ENCODE results near the gene SECISBP2.

The SECISBP2 gene

DNA sequence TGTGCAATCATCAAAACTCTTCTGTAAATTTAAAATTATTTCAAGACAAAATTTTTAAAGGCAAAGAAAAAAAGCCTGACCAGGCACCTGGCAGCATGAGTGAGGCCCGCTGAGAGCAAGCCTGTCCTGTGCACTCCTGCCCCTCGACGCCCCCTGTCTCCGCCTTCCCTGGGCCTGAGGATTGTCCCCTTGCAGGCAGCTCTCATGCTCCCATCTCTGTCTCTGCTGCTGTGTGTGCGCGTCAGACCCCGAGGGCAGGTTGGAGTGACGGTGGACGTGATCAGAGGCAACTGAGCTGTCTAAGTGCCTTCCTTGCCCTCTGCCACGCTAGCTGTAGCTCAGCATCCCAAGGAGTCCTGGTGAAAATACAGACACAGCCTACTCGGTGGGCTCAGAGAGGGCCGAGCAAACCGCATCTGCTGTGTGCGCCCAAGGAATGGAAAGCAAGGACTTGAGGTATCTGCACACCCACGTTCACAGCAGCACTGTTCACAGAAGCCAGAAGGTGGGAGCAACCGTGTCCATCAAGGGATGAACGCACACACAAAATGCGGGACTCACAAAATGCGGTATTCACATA lies 65.5 kb downstream of the SECISBP2 start:
- peaks cover 85% of the 10 kb centered on the region for H3K36me3 Mint-ChIP-seq (ENCODE audit: low read depth)
- no peak overlapping the region for H3K4me3 Mint-ChIP-seq
- peaks cover 56% of the 10 kb centered on the region for H3K4me1 Mint-ChIP-seq (ENCODE audit: low read depth)
- H3K9me3 Mint-ChIP-seq: no peaks in the 10 kb centered on the region
- no peaks in the 10 kb centered on the region for H3K27me3 Mint-ChIP-seq
- H3K27ac Mint-ChIP-seq: peak overlapping the region; percentile 95

DNA sequence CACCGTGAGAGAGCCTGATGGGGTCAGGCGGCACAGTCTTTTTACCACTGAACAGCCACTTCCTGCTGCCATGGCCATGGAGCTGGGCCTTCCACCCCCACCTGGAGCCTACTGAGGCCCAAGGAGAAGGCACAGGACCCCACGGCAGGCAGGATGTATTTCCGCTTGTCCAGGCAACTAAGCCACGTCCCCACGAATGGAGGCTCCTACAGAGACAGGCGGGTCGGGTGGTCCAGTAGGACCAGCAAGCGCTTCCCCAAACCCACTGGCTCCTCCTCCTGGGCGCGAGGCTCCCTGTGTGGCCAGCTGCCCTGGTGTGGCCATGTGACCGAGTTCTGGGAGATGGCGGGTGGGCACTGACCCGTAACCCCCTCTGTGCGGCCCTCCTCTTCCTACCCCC lies 66.5 kb downstream of the SECISBP2 start:
- no peaks in the 10 kb centered on the region for H3K9me3 Mint-ChIP-seq
- H3K4me1 Mint-ChIP-seq (ENCODE audit: low read depth): peaks cover 51% of the 10 kb centered on the region
- H3K27ac Mint-ChIP-seq: peak overlapping the region; percentile 61
- peaks cover 81% of the 10 kb centered on the region for H3K36me3 Mint-ChIP-seq (ENCODE audit: low read depth)
- no peak overlapping the region for H3K4me3 Mint-ChIP-seq
- no peaks in the 10 kb centered on the region for H3K27me3 Mint-ChIP-seq

DNA sequence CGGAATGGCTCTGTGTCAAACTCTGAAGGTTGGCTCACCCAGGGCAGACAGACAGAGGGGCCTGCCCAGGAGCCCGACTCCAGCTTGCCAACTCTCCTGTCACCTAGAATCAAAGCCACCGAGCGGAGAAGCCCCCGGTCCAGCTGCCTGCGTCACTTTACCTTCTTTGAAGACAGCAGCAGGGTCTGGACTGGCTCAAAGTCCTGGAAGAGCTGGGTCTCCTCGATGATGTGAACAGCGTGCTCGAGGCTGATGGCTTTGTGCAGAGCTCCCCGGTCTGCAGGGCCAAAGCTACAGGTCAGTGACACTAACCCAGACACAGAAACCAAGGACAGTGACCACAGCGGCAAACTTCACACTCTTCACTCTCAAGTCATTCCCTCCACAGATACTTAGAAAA lies 67.9 kb downstream of the SECISBP2 start:
- Mint-ChIP-seq H3K27ac (peak overlapping the region; percentile 41), H3K27me3 (no peaks in the 10 kb centered on the region), H3K4me1 (ENCODE audit: low read depth) (peaks cover 43% of the 10 kb centered on the region), H3K4me3 (no peak overlapping the region), H3K36me3 (ENCODE audit: low read depth) (peaks cover 81% of the 10 kb centered on the region), H3K9me3 (no peaks in the 10 kb centered on the region)

DNA sequence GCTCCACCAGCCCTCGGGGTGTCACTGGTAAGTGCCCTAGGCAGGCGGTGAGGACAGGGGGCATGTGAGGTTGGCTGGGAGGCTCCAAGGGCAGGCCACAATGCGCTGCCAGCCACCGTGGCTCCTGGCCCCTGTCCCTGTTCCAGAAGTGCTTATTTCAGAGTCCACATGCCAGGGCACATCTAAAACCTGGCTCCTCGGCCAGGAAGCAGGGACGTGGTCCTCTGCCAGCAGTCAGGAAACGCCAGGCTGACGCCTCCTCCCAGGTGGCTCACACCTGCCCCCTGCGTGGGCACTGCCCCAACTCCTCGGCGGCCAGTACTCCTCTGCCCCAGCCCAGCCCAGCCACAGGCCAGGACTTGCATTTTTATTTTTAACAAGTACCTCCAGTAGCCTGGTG lies 68.5 kb downstream of the SECISBP2 start:
- H3K36me3 Mint-ChIP-seq (ENCODE audit: low read depth): peaks cover 81% of the 10 kb centered on the region
- no peaks in the 10 kb centered on the region for H3K27me3 Mint-ChIP-seq
- H3K27ac Mint-ChIP-seq: peak overlapping the region; percentile 41
- no peaks in the 10 kb centered on the region for H3K9me3 Mint-ChIP-seq
- H3K4me1 Mint-ChIP-seq (ENCODE audit: low read depth): peaks cover 37% of the 10 kb centered on the region
- no peak overlapping the region for H3K4me3 Mint-ChIP-seq

DNA sequence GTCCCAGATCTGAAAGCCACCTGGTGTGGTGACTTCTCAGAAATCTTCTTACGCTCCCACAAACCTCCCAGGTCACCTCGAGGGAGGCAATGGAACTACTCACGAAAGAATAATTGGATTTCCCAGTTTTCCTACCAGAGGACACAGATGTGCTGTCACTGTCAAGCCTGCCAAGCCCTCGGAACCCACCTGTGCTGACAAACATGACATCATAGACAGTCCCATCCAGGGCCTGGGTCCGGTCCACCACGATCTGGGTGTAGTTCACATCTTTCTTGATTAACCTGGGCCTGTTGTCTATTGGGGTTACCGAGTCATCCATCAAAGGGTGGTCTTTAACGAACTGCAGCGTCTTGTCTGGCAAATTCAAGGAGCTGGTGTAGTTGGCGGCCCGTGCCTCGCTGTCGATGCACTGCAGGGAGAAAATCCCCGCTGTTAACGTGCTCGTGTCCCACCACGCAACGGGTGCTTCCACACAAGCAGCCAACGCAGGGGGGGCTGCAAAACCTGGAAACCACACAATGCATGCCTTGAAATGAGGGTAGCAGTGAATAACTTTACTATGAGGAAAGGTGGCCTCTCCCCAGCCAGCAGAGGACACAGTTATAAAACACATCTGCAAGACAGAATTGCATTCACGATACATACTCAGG lies 69.0 kb downstream of the SECISBP2 start:
- Mint-ChIP-seq H3K4me1 (ENCODE audit: low read depth) (peaks cover 32% of the 10 kb centered on the region), H3K27me3 (no peaks in the 10 kb centered on the region), H3K9me3 (no peaks in the 10 kb centered on the region), H3K36me3 (ENCODE audit: low read depth) (peaks cover 81% of the 10 kb centered on the region), H3K4me3 (no peak overlapping the region), H3K27ac (peak overlapping the region; percentile 61)

DNA sequence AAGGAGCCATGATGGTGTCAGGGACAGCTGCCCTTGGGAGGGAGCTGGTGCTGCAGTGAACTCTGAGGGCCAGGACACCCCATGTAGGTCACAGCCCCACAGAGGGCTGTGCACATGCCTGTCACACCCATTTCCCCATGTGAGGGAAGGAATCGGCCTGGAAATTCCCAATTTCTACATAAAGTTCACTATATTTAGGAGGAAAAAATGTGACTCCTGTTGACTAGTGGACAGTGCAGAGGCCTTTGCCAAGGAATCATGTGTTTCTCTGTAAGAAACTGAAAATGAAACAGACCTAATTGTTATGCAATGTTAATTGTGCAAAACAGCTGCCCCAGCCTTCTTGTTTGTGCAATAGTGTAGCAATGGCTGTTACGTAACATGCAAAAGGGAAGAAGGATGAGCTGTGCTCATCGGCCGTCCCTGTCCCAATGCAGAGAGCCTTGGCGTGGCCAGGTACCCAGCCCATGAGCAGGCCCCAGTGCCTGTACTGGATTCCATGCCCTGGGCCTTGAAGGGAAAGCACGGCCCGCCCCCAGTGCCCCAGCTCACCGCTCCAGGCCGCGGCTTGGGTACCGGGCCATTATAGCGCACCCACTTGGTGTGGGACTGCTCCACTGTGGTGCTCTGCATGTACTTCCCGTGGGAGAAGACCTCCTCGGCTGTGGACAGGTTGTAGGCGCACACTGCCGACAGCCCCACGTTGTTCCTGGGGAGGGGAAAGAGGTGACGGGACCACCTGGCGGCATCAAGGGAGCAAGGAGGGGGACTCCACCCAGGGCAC lies 70.0 kb downstream of the SECISBP2 start:
- H3K4me3 Mint-ChIP-seq: no peak overlapping the region
- no peaks in the 10 kb centered on the region for H3K9me3 Mint-ChIP-seq
- peaks cover 83% of the 10 kb centered on the region for H3K36me3 Mint-ChIP-seq (ENCODE audit: low read depth)
- peaks cover 22% of the 10 kb centered on the region for H3K4me1 Mint-ChIP-seq (ENCODE audit: low read depth)
- H3K27ac Mint-ChIP-seq: peak overlapping the region; percentile 45
- H3K27me3 Mint-ChIP-seq: no peaks in the 10 kb centered on the region

DNA sequence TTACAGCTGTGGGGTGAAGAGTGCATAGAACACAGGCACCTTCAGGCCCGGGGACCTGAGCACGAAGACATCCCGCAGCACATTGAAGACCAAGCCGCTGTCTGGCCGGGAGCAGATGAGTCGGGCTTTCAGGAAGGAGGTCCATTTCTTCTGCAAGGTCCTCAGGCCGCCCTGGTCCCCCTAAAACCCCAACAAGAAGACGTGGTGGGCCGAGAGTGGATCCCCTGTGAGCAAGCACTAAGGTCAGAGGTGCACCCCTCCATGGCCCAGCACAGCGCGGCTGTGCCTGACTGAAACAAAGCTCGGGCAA lies 70.5 kb downstream of the SECISBP2 start:
- H3K4me3 Mint-ChIP-seq: no peak overlapping the region
- no peaks in the 10 kb centered on the region for H3K27me3 Mint-ChIP-seq
- no peaks in the 10 kb centered on the region for H3K9me3 Mint-ChIP-seq
- H3K36me3 Mint-ChIP-seq (ENCODE audit: low read depth): peaks cover 83% of the 10 kb centered on the region
- H3K4me1 Mint-ChIP-seq (ENCODE audit: low read depth): peaks cover 17% of the 10 kb centered on the region
- H3K27ac Mint-ChIP-seq: no peak overlapping the region

DNA sequence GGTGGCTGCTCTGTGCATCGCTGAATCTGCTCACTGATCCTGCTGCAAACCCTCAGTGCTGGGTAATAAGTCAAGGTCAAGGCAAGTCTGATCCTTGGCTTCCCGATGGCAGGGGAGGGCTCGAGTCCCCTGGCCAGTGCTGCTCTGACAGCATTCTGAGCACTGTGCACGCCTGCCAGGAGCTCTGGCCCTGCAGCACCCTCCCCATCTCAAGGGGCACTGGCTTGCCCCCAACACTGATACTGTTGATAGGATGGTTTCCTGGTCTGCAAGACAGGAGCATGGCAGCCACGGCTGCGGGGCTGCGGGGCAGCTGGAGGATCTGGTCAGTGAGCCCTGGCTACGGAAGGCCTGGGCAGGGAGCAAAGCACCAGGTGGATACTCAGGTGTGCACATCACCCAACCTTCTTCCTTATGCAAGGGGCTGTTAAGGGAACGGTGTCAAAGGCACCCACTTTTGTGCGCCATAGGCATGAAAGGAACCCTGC lies 71.8 kb downstream of the SECISBP2 start:
- Mint-ChIP-seq H3K9me3 (no peaks in the 10 kb centered on the region), H3K36me3 (ENCODE audit: low read depth) (peaks cover 83% of the 10 kb centered on the region), H3K4me1 (ENCODE audit: low read depth) (peaks cover 13% of the 10 kb centered on the region), H3K27me3 (no peaks in the 10 kb centered on the region), H3K4me3 (no peak overlapping the region), H3K27ac (peak overlapping the region; percentile 54)

DNA sequence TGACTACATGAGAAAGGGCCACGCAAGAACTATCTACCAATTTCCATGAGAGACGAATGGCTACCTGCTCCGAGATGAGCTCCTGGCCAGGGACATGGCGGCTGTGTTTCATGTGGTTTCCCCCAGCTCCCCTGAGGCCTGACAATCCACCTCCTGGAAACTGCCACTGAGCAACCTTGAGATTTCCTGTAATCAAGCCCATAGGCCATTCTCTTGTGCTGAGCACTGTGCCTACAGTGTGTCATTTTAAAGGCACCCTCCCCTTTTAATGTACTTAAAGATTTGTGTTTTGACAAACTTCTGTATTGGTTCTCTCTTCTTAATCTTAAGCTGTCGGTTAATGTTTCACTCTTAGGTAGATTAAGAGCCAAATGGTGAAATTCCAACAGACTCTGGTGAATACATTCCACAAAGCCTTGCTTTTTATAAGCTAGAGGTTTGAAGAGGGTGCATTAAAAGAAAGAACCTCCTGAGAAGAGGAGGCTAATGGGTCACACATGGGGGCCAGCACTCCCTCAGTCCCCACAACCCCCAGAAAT lies 72.3 kb downstream of the SECISBP2 start:
- no peak overlapping the region for H3K4me3 Mint-ChIP-seq
- H3K4me1 Mint-ChIP-seq (ENCODE audit: low read depth): peaks cover 11% of the 10 kb centered on the region

DNA sequence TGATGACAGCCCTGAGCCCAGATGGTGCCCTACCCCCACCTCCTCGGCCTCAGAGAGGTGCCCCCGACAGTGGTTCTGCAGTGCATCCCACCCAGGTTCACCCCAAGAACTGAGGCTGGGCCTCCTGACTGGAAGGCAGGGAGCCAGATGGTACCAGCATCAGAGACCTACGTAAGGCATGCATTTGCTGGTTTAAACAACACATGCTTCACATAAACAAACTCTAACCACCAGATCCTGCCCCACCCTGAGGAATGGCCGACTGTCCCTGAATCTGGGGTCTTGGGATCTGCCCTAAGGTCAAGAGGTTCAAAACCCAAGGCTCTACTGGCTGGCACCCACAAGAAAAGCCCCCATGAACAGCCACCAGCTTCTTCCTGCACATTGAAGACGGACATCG lies 73.3 kb downstream of the SECISBP2 start:
- H3K27me3 Mint-ChIP-seq: no peaks in the 10 kb centered on the region
- no peaks in the 10 kb centered on the region for H3K9me3 Mint-ChIP-seq
- H3K27ac Mint-ChIP-seq: peak overlapping the region; percentile 12
- H3K4me3 Mint-ChIP-seq: no peak overlapping the region
- peaks cover 4% of the 10 kb centered on the region for H3K4me1 Mint-ChIP-seq (ENCODE audit: low read depth)
- H3K36me3 Mint-ChIP-seq (ENCODE audit: low read depth): peaks cover 81% of the 10 kb centered on the region

More for the DNA sequence above, 72.3 kb downstream of the SECISBP2 start:
- Mint-ChIP-seq H3K36me3 (ENCODE audit: low read depth) (peaks cover 83% of the 10 kb centered on the region), H3K27ac (peak overlapping the region; percentile 54), H3K27me3 (no peaks in the 10 kb centered on the region), H3K9me3 (no peaks in the 10 kb centered on the region)

DNA sequence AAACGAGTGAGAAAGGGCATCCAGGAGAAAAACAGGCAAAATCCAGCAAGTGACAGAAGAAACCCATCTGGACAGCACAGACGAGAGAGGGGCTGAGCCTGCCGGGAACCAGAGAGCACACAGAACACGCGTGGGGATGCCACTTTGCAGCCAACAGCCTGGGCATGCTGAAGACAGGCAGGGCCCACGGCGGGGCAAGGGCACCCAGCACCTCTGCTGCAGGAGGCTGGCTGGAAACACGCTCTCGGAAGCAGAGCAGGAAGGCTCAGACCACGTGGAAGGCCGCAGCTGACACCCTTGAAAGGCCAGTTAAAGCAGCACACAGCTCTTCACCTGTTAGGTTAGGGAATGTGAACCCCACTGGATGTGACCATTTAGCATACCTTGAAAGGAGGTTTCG lies 76.1 kb downstream of the SECISBP2 start:
- Mint-ChIP-seq H3K9me3 (no peaks in the 10 kb centered on the region), H3K4me3 (no peak overlapping the region), H3K4me1 (ENCODE audit: low read depth) (peaks cover 7% of the 10 kb centered on the region), H3K27ac (peak overlapping the region; percentile 78), H3K27me3 (no peaks in the 10 kb centered on the region), H3K36me3 (ENCODE audit: low read depth) (peaks cover 90% of the 10 kb centered on the region)

DNA sequence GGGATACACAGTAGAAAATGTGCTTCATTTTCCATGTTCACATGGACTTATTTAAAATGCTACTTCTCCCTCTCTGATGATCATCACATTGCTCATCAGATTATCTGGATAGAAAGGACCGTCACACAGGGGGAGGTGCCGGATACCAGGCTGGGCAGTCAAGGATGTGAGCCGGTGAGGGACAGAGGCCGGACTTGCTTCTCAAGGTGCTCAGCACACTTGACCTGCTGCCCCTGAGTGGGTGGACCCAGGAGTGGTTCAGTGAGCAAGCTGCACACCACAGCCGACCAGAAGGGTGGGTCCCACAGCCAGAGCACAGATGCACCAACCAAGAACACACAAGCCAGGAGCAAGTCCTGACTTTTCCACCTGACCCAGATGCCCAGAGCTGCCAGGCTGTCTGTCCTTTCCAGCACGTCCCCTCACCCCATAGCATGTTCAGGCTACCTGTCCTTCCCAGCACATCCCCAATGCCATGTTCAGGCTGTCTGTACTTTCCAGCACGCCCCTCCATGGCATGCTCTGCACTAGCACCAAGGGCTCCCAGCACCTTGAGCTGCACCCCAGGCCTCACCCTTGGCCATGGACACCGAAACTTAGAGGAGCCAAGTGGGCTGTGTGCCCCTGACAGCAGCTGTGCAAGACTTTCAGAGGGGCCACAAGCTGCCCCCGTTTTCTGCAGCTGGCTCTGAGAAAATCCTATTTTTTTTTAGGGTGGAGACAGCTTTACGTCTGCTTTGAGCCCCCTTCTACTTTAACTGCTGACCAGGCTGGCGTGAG lies 77.8 kb downstream of the SECISBP2 start:
- Mint-ChIP-seq H3K27me3 (no peaks in the 10 kb centered on the region), H3K4me1 (ENCODE audit: low read depth) (peaks cover 21% of the 10 kb centered on the region), H3K27ac (peak overlapping the region; percentile 55), H3K9me3 (no peaks in the 10 kb centered on the region), H3K36me3 (ENCODE audit: low read depth) (peaks cover 91% of the 10 kb centered on the region), H3K4me3 (no peak overlapping the region)

DNA sequence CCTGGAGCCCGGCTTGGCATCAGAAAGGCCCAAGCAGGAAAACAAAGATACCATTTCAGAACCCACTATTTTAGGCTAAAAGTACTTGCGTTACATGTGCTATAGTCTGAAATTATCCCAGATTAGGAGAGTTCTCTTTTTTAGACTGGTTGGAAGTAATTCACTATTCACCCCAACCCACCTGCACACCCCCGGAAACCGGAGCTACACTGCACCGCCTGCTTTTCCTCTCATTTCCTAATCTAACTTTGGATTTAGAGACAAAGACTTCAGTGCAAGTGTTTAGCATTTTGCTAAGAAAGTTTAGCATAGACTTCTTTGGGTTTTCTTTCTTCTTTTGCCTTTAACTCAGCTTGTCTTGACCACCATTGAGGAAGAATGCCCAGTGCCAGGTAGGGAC lies 79.2 kb downstream of the SECISBP2 start:
- Mint-ChIP-seq H3K4me3 (no peak overlapping the region), H3K36me3 (ENCODE audit: low read depth) (peaks cover 91% of the 10 kb centered on the region), H3K9me3 (no peaks in the 10 kb centered on the region), H3K4me1 (ENCODE audit: low read depth) (peaks cover 31% of the 10 kb centered on the region), H3K27me3 (no peaks in the 10 kb centered on the region), H3K27ac (peak overlapping the region; percentile 65)

DNA sequence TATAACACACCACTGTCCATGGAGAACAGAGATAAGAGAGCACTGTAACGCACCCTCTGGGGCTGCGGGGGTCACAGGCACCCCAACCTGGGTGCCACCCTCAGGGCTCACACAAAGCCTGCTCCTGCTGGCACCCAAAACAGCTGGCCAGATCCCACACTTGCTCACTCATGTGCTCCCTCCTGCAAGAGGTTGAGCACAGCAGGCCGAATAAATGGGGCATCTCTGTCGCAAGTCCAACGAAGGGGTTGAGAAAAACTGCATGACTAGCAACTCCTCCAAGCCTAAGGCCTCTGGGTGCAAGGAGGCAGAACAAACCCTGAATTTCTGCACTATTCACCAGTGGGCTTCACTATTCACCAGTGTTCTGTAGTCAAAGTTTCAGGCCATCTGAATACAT lies 80.3 kb downstream of the SECISBP2 start:
- Mint-ChIP-seq H3K9me3 (no peaks in the 10 kb centered on the region), H3K4me1 (ENCODE audit: low read depth) (peaks cover 39% of the 10 kb centered on the region), H3K27me3 (no peaks in the 10 kb centered on the region), H3K4me3 (no peak overlapping the region), H3K36me3 (ENCODE audit: low read depth) (peaks cover 91% of the 10 kb centered on the region), H3K27ac (peak overlapping the region; percentile 36)

All from stimulated activated naive CD8-positive, alpha-beta T cell treated with anti-CD3 and anti-CD28 coated beads, Interleukin-15, Interleukin-2, amounts not matched to agents 100 ng/mL and 50 ng/mL, for 24 hours (primary cell).